ENCODE data around the gene VWF.
"Not testable (repeated sequence)": the region's sequence is repeated elsewhere in the genome, so short reads cannot be mapped to it uniquely, and the experiment has no call there.

VWF gene

DNA sequence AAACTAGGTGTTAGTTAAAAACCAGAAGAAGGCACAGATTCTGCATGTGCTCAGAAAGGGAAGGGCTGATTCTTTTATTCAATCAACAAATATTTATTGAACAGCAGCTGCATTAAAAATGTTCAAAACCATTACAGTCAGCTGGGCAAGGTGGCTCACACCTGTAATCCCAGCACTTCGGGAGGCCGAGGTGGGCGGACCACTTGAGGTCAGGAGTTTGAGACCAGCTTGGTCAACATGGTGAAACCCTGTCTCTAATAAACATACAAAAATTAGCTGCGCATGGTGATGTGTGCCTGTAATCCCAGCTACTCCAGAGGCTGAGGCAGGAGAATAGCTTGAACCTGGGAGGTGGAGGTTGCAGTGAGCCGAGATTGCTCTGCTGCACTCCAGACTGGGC, 22.4 kb downstream of the VWF start:
- not testable (repeated sequence) for DNase-seq

DNA sequence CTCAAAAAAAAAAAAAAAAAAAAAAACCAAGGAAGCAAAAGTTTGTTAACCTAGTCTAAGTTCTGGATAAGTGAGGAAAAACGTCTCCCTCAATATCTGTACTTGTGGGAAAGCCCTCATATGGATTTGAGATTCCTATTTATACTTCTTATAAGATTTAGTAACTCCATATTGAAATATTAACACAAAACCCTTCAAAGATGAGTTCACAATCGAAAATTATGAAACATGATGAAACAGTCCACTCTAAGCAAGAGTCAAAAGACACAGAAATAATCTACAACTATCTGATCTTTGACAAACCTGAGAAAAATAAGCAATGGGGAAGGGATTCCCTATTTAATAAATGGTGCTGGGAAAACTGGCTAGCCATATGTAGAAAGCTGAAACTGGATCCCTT, 25.2 kb downstream of the VWF start:
- no peak for DNase-seq

DNA sequence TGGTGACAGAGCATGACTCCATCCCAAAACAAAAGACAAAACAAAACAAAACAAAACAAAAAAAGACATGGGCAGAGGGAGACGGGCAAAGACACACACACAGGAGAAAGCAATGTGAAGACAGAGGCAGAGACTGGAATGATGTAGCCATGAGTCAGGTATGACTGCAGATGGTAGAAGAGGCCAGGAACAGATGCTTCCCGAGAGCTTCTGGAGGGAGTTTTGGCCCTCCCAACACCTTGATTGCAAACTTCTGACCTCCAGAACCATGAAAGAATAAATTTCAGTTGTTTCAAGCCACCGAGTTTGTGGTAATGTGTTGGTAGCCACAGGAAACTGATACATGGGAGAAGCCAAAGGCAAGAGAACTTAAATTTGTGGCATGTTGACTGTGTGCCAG, 27.1 kb downstream of the VWF start:
- DNase-seq = no peak

DNA sequence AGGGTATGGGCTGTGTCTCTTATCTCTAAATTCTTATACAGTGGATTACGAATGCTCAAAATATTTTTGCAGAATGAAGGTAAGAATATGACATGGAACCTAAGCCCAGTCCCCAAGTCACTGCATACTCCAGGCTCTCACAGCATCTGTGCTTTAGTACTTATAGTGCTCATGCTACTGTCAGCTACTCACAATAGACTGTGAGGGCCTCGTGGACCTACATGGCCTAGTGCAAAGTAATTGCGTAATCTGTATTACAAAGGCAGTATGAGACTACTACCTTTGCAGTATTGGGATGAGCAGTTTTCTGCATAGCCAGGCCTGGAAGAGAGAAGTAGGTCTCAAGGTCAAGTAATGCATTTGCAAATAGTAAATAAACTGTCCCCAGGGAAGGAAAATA, 27.9 kb downstream of the VWF start:
- no peak for DNase-seq

DNA sequence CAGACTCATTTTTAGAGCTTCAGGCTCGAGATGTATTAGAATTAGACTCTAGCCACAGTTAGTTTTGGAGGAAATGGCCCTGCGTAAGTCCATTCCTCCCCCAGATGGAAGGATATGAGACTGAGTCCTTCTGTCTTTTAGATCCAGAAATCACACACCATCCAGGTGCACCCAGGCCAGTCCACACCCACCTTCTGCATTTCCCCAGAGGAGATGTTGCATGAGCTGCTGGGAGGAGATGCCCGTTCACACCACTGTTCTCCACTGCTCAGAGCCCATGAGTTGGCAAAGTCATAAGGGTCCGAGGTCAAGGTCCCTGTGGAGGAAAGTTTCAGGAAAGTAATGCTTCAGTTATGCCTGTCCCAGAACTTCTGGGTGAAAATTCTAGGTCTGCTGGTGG, 29.2 kb downstream of the VWF start:
- no peak for DNase-seq

DNA sequence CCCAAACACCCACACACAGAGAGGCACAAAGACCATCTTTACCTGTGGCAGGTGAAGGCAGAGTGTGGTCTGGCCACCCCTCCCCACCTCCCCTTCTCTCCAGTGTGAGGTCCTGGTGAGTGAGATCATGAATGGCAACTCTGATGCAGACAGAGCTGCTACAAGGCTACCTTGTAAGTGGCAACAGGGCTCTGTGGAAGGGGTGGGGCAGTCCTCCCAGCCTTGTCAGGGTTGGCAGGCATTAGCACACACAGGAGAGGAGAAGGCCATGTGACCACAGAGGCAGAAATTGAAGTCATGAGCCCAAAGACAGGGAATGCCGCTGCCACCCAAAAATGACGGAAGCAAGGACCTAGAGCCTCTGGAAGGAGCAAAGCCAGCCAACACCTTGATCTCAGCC, 30.7 kb downstream of the VWF start:
- no peak for DNase-seq

DNA sequence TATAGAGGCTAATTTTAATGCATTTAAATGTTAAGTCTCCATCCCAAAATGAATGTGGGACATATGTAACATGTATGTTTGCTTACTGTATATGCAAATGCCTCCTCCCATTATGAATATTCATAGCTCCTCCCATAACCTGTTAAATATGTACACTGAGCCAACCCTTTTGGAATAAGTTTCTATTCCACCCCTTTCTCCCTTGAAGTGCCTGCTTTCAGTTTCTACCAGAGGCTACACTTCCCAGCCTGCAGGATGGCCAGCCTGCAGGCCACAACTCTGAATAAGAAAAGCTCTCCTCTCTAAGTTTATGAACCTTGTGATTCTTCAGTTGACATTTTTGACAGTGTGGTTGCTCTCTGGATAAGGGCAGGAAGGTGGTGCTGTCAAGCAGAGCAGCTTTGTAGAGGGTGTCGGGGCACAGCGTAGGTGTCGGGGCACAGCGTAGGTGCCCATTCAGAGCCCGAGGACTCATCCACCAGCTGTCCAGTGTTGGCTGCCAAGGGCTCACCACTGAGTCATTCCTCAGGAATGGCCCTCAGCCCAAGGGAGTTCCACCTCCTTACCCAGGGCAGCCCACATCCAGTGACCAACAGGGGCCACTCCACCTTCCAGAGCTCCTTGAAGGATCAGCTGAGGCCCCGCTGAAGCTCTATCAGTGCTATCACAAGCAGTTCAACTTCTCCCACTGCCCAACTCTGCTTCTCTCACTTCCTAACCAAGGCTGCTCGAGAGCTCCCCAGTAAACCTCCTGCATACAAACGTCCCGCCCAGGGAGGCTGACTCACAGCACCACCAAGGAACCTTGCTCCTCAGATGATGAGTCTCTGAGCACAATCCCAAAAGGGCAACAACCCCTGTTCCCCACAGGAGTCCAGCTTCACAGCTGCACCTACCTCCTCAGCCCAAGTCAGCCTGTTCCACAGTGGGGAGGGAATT, 31.4 kb downstream of the VWF start:
- peak in 1 of 2 donors; percentile 47 for DNase-seq

DNA sequence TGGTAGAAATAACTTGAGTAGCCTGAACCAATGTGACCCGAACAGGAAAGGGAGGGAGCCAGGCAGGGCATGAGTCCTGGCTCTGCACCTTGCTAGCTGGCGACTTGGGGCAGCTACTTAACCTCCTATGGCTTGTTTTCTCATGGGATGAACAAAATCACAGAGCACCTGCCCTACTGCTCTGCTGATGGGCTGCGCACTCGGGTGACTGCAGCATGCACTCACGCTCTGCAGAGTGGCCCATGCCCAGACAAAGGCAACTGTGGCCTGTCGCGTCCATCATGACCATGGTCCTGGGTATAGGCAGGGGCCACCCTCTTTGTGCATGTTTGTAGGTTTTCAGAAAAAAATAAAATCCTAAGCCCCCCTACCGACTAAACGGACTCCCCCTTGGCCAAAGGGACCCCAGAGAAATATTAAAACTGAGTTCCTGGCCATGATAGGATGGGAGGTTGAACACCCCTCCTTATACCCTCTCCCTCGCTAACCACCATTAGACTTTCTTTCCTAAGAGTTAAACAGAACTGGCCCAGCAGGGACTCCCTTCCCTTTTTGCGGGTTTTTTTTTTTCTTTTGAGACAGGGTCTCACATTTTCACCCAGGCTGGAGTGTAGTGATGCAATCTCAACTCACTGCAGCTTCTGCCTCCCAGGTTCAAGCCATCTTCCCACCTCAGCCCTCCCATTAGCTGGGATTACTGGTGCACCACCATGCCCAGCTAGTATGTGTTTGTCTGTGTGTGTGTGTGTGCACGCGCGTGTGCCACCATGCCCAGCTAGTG, 32.5 kb downstream of the VWF start:
- DNase-seq = no peak

DNA sequence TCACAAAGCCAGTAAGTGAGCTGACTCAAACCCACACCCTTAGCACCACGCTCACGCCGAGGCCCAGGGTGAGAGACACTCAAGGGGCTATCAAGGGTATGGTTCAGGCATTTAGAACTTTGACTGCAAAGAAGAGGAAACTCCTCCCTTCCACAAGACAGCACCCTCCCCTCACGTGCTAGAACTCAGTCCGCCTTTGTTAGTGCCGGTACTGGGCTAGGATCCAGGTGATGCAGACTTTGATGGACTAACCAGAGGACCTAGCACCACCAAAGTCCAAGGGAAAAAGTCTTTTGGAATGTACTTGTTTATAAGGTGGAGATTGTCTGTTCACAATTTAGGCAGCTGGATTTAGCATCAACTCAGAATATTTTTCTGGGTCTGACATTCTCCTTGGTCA, 33.7 kb downstream of the VWF start:
- DNase-seq = no peak

DNA sequence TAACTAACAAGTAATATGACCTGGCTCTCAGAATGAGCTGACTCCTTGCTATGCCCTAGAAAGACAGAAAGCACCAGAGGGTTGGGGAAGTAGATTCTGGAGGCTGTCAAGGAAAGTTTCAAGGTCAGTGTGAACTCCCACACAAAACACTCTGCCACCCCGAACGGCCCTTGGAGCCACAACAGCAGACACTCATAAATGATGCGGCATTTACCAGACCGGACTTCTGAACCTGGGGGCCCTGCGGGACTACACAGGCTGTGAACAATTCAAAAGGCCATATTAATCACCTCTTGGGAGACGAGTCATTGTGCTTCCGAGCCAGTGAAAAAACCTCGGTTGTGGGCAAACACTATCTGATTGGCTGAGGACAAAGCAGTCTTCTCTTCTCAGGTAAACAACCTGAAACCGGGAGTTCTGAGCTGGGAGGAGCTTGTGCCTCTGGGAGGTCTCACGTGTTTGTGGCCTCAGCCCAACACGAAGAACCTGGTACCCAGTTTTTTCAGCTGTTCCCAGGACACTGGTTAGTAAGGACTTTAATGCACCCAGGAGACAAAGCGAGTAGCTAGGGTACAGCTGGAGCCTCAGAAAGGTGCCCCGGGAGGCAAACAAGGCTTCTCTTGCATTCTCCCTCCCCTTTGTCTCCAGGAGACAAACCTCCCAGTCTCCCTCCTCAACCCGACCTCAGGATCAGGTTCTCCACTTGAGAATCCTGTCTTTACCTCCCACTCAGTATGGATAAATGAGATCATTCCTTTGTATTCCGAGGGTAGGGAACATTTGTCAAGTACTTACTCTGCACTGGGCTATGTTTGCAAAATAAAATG, 35.3 kb downstream of the VWF start:
- DNase-seq = peak in 1 of 2 donors; percentile 36

DNA sequence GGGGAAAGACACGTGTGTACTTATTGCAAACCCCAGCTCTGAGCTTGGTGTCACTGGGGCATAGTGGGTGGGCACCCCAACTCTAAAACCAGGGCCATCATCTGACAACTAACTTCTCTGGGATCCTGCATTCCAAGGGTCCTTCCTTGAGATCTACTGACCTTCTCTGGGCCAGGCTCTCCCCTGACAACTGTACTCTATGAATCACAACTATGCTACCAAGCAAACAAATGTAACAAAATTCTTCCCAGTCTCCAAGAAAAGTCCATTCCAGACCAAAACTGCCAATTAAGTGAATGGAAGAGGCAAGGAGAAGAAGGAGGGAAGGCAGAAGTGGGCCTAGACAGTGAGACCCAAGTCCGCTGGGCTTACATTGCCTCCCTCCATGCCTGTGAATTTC, 38.2 kb downstream of the VWF start:
- no peak for DNase-seq

DNA sequence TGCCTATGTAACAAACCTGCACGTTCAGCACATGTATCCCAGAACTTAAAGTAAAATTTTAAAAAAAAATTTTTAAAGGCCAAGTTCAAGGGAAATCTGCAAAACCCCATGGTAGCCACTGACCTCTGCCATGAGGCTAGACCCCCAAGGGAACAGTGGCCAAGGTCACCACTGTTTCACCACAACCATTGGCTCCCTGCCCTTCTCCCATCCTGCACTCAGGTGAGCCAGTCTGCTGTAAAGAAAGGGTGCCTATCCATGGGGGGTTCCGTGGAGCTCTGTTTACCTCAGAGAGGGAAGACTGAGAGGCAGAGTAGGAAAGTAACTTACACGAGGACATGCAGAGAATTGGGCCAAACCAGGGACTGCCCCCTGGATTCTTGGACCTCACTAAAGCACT, 38.6 kb downstream of the VWF start:
- DNase-seq = no peak

DNA sequence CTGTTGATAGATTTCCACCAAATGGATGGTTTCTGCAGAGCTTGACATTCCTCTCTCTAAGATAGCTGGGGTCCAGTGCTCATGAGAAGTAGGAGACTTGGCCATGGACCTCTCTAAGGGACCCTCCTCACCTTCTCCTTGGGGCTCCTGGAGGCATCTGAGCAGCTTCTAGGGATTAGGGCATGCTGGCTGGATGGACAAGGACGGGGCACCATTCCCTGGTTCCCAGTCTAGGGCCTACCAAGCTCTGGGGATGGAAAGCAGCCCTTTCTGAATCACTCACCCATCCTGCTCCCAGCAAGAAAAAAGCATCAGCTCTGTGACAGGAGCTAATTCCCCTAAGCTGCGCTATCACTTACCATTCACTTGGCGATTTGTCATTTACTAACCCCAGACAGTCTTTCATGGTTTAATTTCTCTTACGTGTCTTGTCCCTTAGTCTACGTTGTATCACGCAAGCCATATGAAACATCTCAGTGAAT, 39.5 kb downstream of the VWF start:
- no peak for DNase-seq

DNA sequence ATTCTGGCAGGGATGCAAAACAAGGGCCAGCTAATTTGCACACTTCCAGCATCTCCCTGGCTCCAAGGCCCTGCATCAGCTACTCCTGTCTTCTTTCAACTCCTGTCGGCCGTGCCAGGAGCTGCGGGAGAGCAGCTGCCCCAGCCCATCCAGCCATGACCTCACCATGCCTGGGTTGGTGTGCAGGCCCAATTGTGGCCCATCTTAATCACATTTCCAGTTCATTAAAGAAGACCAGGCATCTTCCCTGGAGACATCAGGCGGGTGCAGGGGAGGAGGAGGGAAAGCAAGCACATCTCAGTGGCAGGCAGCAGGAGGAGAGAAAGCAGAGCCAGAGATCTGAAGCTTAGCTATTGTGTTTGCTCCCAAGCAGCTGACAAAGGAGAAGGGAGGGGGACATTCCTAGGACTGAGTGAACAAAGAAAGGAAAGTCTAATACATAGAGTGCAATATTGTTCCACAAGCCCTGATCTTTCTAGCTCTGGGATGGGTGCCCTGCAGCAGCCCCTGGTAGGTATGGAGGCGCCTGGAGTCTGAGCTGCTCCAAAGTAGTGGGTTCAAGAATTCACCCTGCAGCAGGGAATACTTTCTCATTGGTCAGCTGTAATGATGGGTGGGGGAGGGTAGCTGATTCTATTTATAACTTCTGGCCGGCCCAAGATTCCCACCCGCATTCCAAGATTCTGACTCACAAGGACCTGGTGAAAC, 40.1 kb downstream of the VWF start:
- no peak for DNase-seq

DNA sequence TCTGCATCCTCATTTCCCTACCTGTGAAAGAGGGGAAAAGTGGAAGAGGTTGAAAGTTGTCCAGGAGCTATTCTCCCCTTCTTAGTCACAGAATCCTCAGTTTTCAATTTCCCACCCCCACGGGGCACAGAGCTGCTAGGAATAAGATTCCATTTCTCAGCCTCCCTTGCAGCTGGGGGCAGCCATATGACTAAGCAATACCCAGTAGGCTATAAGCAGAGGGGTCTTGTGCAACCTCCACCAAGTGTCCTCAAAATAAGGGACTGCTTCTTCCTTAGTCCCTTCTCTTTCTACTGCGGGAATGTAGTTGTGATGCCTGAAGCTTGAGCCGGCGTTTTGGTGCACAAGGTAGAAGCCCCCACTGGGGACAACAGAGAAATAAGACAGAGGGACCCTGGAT, 40.9 kb downstream of the VWF start:
- no peak for DNase-seq

DNA sequence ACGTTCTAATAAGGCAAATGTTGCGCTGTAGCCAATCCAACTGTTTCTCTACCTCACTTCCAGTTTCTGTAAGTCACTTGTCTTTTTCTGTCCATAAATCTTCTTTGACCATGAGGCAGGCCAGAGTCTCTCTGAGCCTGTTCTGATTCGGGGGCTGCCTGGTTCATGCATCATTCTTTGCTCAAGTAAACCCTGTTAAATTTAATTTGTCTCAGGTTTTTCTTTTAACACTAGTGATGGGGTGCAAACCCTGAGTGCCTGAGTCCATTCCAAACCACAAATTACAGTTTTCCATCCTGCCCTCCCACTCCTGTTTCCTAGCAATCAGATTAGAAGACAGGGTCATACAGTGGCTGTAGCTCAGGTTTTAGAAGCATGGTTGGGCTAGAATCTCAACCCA, 41.9 kb downstream of the VWF start:
- no peak for DNase-seq

DNA sequence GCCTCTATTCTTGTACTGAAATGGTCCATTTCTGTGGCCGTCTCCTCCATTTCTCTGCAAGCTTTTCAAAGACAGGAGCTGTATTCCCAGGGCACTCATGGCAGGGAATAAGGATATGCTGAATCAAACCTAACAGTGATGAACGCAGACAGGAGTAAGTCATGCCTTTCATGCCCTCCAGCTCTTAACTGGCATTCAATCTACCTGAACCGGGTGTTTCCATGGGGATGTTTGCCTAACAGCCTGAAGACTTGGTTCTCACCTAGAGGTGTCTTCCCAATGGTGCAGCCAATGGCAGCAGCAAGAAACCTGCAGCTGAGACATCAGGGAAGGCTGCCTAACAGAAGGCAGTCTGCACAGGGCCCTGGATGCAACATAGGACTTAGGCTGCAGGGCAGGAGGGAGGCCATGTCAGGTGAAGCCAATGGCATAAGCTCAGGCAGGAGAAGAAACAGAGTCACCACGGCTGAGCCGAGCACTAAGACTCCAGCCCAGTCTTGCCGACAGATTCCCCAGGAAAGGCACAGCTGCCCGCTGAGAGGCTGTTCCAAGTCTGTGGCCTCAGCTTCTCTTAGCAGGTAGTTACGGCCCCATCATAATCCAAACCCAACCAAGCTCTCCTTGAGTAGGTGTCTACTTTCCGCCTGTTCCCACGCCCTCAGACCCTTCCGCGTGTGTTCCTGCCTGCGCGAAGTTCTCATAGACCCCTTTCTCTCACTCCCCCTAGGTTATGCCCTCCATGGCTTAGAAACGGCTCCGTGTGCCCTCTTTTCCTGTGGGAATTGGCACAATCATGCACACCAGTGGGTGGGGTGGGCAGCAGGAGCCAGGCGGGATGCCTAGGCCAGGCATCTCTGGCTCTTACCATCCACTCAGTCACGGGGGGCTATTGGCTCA, 44.1 kb downstream of the VWF start:
- no peak for DNase-seq

DNA sequence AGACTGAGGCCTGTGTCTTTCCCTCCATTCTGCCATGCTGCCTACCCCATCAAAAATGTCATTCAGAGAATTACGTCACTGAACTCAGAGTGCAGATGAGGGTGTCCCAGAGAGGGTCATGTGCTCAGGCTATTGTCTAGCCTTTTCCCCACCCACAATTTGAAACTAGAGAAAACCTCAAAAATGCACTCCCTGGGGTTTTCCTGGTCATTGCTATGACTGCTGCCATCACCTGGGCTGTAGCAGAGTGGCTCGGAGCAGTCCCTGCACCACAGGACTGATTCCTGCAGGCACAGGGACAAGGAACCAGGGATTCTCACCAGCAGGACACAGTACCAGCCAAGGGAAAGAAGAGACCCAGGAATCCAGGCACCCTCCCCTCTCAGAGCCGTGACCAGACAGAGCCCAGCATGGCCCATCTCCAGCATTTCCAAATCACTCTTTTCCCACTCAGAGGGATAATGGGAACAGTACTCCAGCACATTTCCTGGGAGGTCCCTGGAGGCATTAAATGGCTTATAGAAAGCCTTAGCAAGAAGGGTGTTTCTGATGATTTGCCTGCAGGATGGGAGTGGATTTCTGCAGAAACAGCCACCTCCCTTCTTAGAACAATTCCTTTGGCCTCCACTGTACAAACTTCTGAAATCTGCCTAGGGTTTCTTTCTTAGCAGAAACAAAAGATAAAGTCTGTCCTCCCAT, 45.9 kb downstream of the VWF start:
- DNase-seq = no peak

DNA sequence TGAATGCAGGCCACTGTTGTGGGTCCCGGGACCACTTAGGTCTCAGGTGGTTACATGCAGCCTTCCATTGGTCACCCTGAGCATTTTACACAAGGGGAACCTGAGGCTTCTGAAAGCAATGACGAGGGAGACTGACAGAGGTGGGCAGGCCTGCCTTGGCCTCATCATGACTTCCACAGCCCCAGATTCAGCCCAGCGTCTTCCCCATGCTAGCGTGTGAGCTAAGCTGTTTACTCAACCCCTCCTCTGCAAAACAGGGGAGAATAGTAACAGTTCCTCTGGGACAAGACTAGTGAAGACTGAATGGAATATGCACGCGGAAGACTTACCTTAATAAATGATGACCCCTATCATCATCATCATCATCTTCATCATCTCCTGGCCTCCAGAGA, 46.8 kb downstream of the VWF start:
- no peak for DNase-seq

DNA sequence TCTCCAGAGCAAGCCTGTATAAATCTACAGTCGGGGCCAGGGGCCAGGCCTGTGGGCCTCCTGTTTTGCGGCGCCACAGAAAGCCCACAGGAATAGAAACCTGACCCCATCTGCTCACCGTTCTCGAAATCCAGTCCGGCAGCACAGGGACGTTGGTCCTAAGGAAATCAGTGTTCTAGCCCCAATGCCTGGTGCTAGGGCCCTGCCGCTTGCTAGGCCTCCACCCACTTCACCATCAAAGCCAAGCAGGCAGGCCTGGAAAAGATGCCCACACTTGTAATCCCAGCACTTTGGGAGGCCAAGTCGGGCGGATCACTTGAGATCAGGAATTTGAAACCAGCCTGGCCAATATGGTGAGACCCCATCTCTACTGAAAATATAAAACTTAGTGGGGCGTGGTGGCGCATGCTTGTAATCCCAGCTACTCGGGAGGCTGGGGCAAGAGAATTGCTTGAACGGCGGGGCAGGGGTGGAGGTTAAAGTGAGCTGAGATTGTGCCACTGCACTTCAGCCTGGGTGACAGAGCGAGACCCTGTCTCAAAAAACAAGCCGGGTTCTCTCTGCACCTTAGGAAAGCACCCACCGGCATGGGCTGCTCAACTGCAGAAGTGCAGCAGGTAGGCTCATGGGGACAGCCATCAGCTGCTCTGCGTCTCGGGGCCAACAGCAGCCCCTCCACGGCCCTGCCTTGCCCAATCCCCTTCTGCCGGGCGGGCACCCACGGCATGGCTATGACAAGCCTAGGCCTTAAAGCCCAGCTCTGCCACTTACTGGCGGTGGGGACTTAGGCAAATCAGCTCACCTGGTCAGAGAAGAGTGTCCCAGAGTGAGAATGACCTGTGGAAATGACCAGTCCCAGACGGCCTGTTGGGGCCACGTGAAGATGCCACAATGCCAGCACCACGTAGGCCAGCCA, 47.4 kb downstream of the VWF start:
- DNase-seq = no peak

Data from bone marrow (tissue), 2 donors.